ENCODE measurements around the gene SSBP3.

The SSBP3 gene

GRCh38 chr1:54302951-54303843 is 103.0 kb downstream of the SSBP3 start:
- peak; percentile 17 for DNase-seq

- no peak for DNase-seq
Measured at GRCh38 chr1:54302549-54302948, 103.6 kb downstream of the SSBP3 start.

- no peak for DNase-seq
Measured at GRCh38 chr1:54301497-54301896, 104.7 kb downstream of the SSBP3 start.

- no peak for DNase-seq
Measured at GRCh38 chr1:54300401-54300800, 105.8 kb downstream of the SSBP3 start.

GRCh38 chr1:54299037-54299436 is 107.2 kb downstream of the SSBP3 start:
- DNase-seq: no peak

GRCh38 chr1:54298284-54299033 is 107.7 kb downstream of the SSBP3 start:
- DNase-seq: no peak

GRCh38 chr1:54297596-54298283 is 108.5 kb downstream of the SSBP3 start:
- no peak for DNase-seq

GRCh38 chr1:54296666-54297065 is 109.5 kb downstream of the SSBP3 start:
- DNase-seq: no peak

- DNase-seq: no peak
Measured at GRCh38 chr1:54294887-54295286, 111.3 kb downstream of the SSBP3 start.

GRCh38 chr1:54292002-54292911 is 113.9 kb downstream of the SSBP3 start:
- no peak for DNase-seq

GRCh38 chr1:54291276-54292001 is 114.8 kb downstream of the SSBP3 start:
- DNase-seq: no peak

GRCh38 chr1:54290506-54291184 is 115.5 kb downstream of the SSBP3 start:
- DNase-seq: no peak

- DNase-seq: no peak
Measured at GRCh38 chr1:54289712-54290233, 116.4 kb downstream of the SSBP3 start.

GRCh38 chr1:54287801-54288211 is 118.4 kb downstream of the SSBP3 start:
- DNase-seq: no peak

GRCh38 chr1:54287176-54287650 is 119.0 kb downstream of the SSBP3 start:
- no peak for DNase-seq

- DNase-seq: no peak
Measured at GRCh38 chr1:54285815-54286345, 120.3 kb downstream of the SSBP3 start.

GRCh38 chr1:54284781-54285529 is 121.2 kb downstream of the SSBP3 start:
- no peak for DNase-seq

GRCh38 chr1:54283635-54284385 is 122.4 kb downstream of the SSBP3 start:
- no peak for DNase-seq
